Stimulated activated CD4-positive, alpha-beta T cell treated with anti-CD3 and anti-CD28 coated beads, Interleukin-15, amount 100 ng/mL, for 24 hours (primary cell): ENCODE results near the gene SPINK2.

Experiments used
- DNase-seq: peaks from one replicate; pipeline ENCODE4 v3.0.0-alpha.2; 2020

The SPINK2 gene

GRCh38 chr4:56821381-56822243 lies at the start of gene SPINK2:
SPINK2 (minus strand) TSS chr4:56821701; CDS start chr4:56821662, 39 bp downstream.
- peak; percentile 76 for DNase-seq

GRCh38 chr4:56870946-56871345 lies 49.4 kb upstream of the SPINK2 start:
- DNase-seq, result no peak

- peak; percentile 13 for DNase-seq
Measured at GRCh38 chr4:56863441-56864139, 42.1 kb upstream of the SPINK2 start.

GRCh38 chr4:56861360-56861759 lies 39.9 kb upstream of the SPINK2 start:
- DNase-seq, result no peak

GRCh38 chr4:56860781-56861180 lies 39.3 kb upstream of the SPINK2 start:
- DNase-seq, result no peak

- DNase-seq, result no peak
Measured at GRCh38 chr4:56859841-56860240, 38.3 kb upstream of the SPINK2 start.

- DNase-seq, result no peak
Measured at GRCh38 chr4:56857601-56858309, 36.3 kb upstream of the SPINK2 start.

GRCh38 chr4:56856656-56857055 lies 35.2 kb upstream of the SPINK2 start:
- no peak for DNase-seq

- no peak for DNase-seq
Measured at GRCh38 chr4:56850910-56851309, 29.4 kb upstream of the SPINK2 start.

- DNase-seq, result no peak
Measured at GRCh38 chr4:56844802-56845580, 23.5 kb upstream of the SPINK2 start.

GRCh38 chr4:56843421-56843899 lies 22.0 kb upstream of the SPINK2 start:
- no peak for DNase-seq

GRCh38 chr4:56840559-56840958 lies 19.1 kb upstream of the SPINK2 start:
- no peak for DNase-seq

GRCh38 chr4:56828784-56829535 lies 7.5 kb upstream of the SPINK2 start:
- DNase-seq, result no peak

GRCh38 chr4:56823933-56824600 lies 2.6 kb upstream of the SPINK2 start:
- DNase-seq, result no peak

GRCh38 chr4:56818797-56819196 lies 2.7 kb downstream of the SPINK2 start:
- DNase-seq, result no peak

GRCh38 chr4:56817840-56818491 lies 3.5 kb downstream of the SPINK2 start:
- DNase-seq, result peak; percentile 60

- DNase-seq, result no peak
Measured at GRCh38 chr4:56806666-56807065, 14.8 kb downstream of the SPINK2 start.

GRCh38 chr4:56804551-56804950 lies 16.9 kb downstream of the SPINK2 start:
- no peak for DNase-seq

- peak; percentile 11 for DNase-seq
Measured at GRCh38 chr4:56803471-56803870, 18.0 kb downstream of the SPINK2 start.
